HAP-1 (cell line): ENCODE results near the gene OR2T35.
"Not testable (repeated sequence)": the region's sequence is repeated elsewhere in the genome, so short reads cannot be mapped to it uniquely, and the experiment has no call there.

Experiments used
- DNase-seq, 2 experiments: peaks; one replicate each; pipeline ENCODE4 v3.0.0-alpha.2; 2016 to 2020; ENCODE audit warnings: low spot score in 2 of 2
- H3K27me3 ChIP-seq: fragments of 250-450 bp; sonication (Bioruptor Pico); 2 replicates; pipeline ENCODE4 v1.5.1; 2020; ENCODE audit warnings: low read depth, mild to moderate bottlenecking, moderate library complexity
- H3K36me3 ChIP-seq: fragments of 250-450 bp; sonication (Bioruptor Pico); replicated peaks from 2 replicates; pipeline ENCODE4 v1.5.1; 2020; ENCODE audit warnings: mild to moderate bottlenecking
- H3K4me1 ChIP-seq: fragments of 250-450 bp; sonication (Bioruptor Pico); 2 replicates; pipeline ENCODE4 v1.5.1; 2020; ENCODE audit warnings: mild to moderate bottlenecking
- H3K4me3 ChIP-seq: fragments of 250-450 bp; sonication (Bioruptor Pico); 2 replicates; pipeline ENCODE4 v1.5.1; 2020; ENCODE audit warnings: mild to moderate bottlenecking, moderate library complexity
- H3K9me3 ChIP-seq: fragments of 250-450 bp; sonication (Bioruptor Pico); 2 replicates; pipeline ENCODE4 v1.5.1; 2020; ENCODE audit warnings: mild to moderate bottlenecking, moderate library complexity
- in situ Hi-C: fragments of 300-500 bp; cut with MboI; formaldehyde crosslinking; loops from 3 replicates; pipeline ENCODE4 v1.14.3; 2020; ENCODE audit warnings: low sequenced_read_pairs, inconsistent platforms, mixed read lengths

The OR2T35 gene, protein sequence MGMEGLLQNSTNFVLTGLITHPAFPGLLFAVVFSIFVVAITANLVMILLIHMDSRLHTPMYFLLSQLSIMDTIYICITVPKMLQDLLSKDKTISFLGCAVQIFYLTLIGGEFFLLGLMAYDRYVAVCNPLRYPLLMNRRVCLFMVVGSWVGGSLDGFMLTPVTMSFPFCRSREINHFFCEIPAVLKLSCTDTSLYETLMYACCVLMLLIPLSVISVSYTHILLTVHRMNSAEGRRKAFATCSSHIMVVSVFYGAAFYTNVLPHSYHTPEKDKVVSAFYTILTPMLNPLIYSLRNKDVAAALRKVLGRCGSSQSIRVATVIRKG

DNA sequence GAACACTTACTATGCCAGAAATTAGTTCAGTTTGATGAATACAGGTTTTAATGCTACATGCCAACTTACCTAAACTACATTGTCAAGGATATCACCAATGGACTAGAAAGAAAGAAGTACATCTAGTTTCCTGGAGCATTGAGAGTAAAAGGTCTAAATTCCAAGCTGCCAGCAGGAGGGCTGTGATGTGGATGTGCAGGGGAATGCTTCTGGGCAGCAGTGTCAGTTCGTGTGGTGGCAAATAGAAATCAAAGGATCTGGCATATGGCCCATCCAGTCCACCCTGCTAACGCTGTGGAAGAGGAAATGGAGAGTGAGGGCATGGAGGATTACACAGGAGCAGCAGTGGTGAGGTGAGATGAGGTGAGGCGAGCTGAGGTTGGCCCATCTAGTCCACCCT lies at the start of gene OR2T35:
TSS of gene OR2T35 (minus strand) at position 101 of the 400 bp plus-strand sequence. CDS start 6,020 bp downstream, outside the sequence.
- H3K27me3 ChIP-seq, H3K9me3 ChIP-seq, H3K4me1 ChIP-seq, H3K36me3 ChIP-seq, H3K4me3 ChIP-seq, in situ Hi-C loops, DNase-seq: not testable (repeated sequence)

DNA sequence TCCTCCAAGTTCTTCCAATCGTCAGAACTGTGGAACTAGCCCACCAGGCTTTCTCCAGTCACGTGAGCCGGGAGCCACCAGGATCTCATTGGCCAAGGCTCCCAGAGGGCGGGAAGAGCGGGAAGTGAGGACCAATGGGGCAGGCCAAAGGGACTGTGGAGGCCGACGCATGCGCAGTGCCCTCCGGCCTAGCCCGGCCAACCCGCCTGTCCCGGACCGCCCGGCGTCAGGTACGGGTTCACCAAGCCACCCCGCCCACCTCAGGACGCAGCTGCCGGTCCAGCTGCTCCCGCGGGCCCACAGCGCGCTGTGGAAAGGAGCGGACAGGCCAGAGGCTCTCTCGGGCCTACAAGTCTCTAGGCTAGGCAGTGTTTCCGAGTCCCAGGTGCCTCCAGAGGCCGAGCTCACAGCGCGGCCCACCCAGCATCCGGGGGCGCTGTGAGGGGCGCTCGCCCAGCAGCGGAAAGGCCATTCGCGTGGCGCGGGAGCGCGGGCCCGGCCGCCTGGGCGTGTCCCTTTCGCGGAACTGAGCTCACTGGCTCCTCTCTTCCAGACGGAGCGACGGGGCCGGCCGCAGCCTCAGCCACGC lies 46.6 kb upstream of the OR2T35 start:
- Histone ChIP-seq H3K9me3 (no peaks in the 10 kb centered on the region), H3K4me1 (no peaks in the 10 kb centered on the region), H3K27me3 (no peaks in the 10 kb centered on the region), H3K4me3 (no peak overlapping the region), H3K36me3 (no peaks in the 10 kb centered on the region)
- no peak for DNase-seq
- in situ Hi-C loops = no loop called here

DNA sequence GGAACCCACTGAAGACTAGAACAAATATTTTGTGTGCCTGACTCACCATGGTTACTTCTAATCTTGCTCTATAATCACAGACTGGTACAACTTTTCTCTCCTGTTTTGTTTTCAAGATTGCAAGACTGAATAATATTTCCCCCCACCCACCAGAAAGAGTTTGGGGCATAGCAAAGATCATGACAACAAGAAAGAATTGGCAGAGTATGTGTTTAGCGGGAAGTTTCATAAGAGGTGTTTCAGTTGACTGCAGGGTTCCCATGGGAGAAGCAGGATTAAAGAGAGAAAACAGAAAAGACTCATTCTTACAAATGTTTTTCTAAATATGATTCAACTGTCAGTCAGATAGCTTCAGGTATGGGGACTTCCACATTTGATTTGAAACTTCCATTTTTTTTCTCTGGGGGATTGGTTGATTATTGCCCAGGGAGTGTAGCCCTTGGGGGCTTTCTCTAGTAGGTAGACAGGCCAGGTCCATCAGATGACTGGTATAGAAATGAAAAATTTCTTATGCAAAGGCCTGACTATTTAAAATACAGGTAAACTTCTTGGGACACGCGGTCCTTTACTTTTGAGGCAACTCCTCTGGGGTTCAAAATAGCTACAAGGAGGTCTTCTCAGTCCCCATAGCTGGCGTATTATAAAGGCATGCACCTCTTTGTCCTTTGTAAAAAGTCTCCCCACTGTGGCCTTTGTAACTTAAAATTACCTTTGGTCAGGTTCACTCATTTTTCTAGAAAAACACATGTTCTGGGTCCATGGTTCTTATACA lies 43.6 kb upstream of the OR2T35 start:
- DNase-seq = no peak
- H3K9me3 ChIP-seq = no peaks in the 10 kb centered on the region
- in situ Hi-C loops = no loop called here
- H3K4me3 ChIP-seq = no peak overlapping the region
- H3K4me1 ChIP-seq = no peaks in the 10 kb centered on the region
- no peaks in the 10 kb centered on the region for H3K36me3 ChIP-seq
- H3K27me3 ChIP-seq = no peaks in the 10 kb centered on the region

DNA sequence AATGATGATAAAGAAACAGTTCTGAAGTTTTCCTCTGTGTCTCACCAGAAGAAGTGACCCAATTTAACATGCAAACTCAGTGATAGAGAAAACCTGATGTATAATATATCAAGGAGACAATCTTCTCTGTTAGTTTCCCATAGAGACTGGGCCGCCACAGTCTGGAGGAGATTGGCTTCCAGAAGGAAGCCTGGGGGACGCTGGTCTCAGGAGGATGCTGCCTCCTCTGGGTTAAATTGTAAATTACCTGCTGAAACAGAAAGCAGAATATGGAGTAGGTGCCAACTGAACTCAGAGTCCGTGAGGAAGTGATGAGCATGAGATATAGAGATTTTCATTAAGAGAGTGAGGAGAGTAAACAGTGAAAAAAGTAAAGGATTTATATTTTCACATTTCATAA lies 41.7 kb upstream of the OR2T35 start:
- DNase-seq = no peak
- Histone ChIP-seq H3K27me3 (no peaks in the 10 kb centered on the region), H3K4me3 (no peak overlapping the region), H3K9me3 (no peaks in the 10 kb centered on the region), H3K36me3 (no peaks in the 10 kb centered on the region), H3K4me1 (no peaks in the 10 kb centered on the region)
- in situ Hi-C loops = no loop called here

DNA sequence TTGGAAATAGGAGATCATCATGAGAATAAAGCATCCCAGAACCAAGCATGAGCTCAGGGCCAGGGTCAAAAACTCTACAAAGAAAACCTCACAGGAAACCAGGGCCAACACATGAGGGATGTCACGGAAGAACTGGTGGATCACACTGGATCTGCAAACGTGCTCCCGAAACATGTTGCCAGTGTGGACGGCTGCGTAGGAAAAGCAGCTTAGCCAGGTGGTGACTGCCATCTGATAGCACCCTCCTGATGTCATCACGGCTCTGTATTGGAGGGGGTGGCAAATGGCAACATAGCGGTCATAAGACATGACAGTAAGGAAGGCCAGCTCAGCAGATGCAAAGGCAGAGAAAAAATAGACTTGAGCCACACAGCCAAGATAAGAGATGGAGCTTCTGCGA lies 36.6 kb upstream of the OR2T35 start:
- H3K27me3 ChIP-seq = no peaks in the 10 kb centered on the region
- DNase-seq = no peak
- H3K4me1 ChIP-seq = no peaks in the 10 kb centered on the region
- H3K9me3 ChIP-seq = no peaks in the 10 kb centered on the region; the same call in 1 of the 2 replicates
- no peak overlapping the region for H3K4me3 ChIP-seq
- H3K36me3 ChIP-seq = no peaks in the 10 kb centered on the region
- in situ Hi-C loops = no loop called here

DNA sequence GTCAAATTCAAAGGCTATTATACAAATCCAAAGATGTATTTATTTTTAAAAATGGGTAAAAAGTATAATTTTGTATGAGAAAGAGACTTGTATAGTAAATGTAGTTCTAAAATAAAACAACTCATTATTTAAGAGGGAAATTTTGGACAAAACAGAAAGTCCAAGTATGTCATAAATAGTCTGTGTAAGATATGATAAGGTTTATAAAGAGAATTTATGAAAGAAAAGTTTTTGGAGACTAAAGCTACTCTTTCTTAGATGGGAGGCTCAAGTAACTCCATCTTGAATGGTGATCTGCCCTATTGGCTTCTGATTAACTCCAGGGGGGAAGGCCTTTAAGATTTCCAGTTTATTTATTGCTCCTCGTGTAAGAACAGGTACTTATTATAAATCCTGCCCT lies 24.9 kb upstream of the OR2T35 start:
- no peak for DNase-seq
- Histone ChIP-seq H3K9me3 (no peaks in the 10 kb centered on the region), H3K4me1 (no peaks in the 10 kb centered on the region), H3K36me3 (no peaks in the 10 kb centered on the region), H3K27me3 (no peaks in the 10 kb centered on the region), H3K4me3 (no peak overlapping the region)
- in situ Hi-C loops = no loop called here

DNA sequence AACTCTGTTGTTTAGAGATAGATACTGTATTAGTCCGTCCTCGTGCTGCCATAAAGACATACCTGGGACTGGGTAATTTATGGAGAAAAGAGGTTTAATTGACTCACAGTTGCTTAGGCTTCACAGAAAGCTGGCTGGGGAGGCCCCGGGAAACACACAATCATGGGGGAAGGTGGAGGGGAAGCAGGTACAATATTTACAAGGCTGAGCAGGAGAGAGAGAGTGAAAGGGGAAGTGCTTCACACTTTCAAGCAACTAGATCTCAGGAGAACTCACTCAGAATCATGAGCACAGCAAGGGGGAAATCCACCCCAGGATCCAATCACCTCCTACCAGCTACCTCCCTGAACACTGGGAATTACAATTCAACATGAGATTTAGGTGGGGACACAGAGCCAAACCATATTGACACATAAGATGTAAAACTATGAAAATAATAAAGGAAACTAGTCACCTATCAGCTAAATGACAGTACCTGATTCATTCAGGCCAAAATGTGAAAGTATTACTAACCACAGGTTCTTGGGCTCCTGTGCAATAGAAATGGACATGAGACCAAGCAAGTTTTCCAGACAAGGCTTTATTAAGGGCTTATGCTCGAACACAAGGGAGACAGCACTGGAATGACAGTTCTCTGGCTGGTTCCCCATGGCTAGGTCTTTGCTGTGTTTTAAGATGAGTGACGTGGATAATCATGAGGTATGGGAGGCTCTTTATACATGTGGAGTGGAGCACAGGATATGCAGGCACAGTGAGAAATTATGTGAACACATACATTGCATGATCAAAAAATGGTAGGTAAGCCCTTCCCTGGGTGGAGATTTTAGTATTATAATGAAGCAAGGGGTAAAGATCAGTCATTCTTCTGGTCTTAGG lies 18.6 kb upstream of the OR2T35 start:
- DNase-seq, H3K27me3 ChIP-seq, H3K36me3 ChIP-seq, in situ Hi-C loops, H3K4me1 ChIP-seq, H3K9me3 ChIP-seq, H3K4me3 ChIP-seq: not testable (repeated sequence)

DNA sequence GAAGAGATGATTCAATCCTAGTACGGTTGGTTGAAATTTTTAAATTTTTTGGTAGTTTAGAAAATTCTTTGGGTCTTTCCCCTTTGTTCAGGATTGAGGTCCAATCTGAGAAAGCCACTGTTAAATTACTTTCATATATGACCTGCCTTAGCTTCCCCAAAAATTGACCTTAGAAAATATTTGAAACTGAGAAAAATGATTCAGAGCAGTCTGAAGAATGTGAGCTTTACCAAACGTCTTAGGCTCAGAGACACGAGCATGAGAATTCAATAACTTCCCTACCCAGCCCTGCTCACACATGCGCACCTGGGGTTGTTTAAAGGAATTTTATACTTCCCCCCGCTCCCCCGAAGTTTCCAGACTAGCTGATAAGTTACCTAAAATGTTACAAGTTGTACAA lies 11.7 kb upstream of the OR2T35 start:
- H3K36me3 ChIP-seq, H3K4me1 ChIP-seq, H3K4me3 ChIP-seq, in situ Hi-C loops, H3K9me3 ChIP-seq, DNase-seq, H3K27me3 ChIP-seq: not testable (repeated sequence)

DNA sequence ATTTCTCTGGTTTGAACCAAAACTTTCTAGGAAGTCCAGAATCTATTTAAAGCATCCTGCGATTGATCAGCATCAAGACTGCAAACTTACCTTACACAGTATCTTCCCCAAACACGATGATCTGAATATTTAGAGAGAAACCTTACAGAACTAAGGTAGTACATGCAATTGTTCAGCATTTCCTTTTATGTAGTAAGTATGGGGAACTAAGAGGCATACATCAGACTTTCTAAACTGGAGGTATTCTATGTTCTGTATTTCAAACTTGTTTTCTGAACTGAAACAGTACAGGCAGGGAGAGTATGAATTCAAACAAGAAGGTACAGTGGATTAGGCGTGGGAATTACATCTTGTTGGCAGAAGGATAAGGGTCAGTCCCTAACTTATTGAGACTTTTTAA lies 10.3 kb upstream of the OR2T35 start, which contains the start of gene OR2T27:
TSS of gene OR2T27 (minus strand) at position 175 of the 400 bp plus-strand sequence. CDS start 4,644 bp downstream, outside the sequence.
- H3K27me3 ChIP-seq, H3K4me3 ChIP-seq, in situ Hi-C loops, H3K9me3 ChIP-seq, H3K36me3 ChIP-seq, DNase-seq, H3K4me1 ChIP-seq: not testable (repeated sequence)

DNA sequence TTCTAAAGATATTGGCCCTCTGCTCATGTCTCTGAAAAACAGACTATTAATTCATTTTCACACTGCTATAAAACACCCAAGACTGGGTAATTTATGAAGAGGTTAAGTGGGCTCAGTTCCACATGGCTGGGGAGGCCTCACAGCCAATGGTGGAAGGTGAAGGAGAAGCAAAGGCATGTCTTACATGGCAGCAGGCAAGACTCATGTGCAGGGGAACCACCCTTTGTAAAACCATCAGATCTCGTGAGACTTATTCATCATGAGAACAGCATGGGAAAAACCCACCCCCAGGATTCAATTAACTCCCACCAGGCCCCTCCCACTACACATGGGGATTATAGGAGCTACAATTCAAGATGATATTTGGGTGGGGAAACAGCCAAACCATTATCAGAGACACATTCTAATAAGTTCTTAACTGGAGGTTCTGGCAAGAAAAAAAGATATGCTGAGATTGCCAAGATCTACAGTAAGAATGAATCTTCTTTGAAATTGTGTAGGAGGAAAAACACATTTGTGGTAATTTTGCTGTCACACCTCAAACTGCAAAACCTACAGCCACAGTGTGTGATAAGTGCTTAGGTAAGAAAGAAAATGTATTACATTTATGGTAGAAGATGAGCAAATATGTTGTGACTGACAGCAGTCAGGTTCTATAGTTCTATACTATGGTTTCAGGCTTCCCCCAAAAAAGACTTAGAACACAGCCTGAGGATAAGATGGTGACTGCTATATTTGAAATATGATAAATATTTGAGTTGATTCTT lies 3.9 kb upstream of the OR2T35 start:
- H3K4me3 ChIP-seq, H3K4me1 ChIP-seq, in situ Hi-C loops, DNase-seq, H3K36me3 ChIP-seq, H3K9me3 ChIP-seq, H3K27me3 ChIP-seq: not testable (repeated sequence)

DNA sequence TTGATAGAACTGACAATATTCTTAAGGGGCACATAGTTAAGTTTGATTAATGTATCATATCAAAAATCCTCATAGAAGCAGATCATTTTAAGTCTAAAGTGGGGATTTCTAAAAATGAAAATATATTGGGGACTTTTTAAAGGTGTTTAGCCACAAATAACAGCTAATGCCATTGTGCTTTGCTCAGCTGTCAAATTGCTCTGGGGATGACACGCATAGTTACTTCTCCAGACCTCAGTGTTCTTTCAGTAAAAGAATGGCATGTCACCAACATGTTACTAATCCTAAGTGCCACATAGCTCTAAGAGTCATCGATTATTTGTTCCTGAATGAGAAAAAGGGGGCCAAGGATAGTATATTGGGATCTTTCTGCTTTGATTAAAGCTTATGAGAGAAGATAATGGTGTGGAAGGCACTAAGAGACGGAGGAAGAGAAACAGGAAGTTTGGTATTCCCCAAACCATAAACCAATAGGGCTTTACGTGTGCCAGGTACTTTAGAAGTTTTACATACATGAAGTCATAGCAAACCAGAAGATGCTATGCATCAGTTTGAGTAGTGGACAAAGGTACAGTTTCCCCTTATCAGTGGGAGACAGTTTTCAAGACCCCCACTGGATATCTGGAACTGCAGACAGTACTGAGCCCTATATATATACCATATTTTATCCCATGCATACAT lies 2.0 kb downstream of the OR2T35 start:
- H3K4me1 ChIP-seq, in situ Hi-C loops, DNase-seq, H3K9me3 ChIP-seq, H3K4me3 ChIP-seq, H3K36me3 ChIP-seq, H3K27me3 ChIP-seq: not testable (repeated sequence)

DNA sequence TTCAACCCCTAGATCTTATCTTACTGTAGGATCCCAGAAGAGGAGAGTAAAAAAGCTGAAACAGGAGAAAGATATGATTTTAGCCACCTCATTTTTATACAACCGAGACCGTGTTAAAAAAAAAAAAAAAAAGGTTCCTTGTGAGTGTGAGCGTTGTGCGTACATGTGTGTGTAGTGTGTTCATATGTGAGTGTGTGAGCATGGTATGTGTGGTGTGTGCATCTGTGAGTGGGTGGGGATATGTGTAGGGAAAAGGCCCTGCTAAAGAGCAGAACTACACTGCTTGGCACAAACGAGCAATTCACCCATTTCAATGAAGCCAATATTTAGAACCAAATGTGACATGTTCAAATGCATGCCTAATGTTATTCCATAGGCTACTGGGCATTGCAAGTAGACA lies 3.5 kb downstream of the OR2T35 start:
- in situ Hi-C loops, H3K4me3 ChIP-seq, H3K36me3 ChIP-seq, H3K4me1 ChIP-seq, H3K27me3 ChIP-seq, H3K9me3 ChIP-seq, DNase-seq: not testable (repeated sequence)
